IPS-11a (cell line): ENCODE results near the gene PRR3.
"Not testable (repeated sequence)": the region's sequence is repeated elsewhere in the genome, so short reads cannot be mapped to it uniquely, and the experiment has no call there.

Experiments
- H3K4me3 ChIP-seq: one replicate; pipeline ENCODE4 v1.5.1; 2013; ENCODE audit warnings: low read depth, low read length, control low read depth

Gene PRR3

DNA sequence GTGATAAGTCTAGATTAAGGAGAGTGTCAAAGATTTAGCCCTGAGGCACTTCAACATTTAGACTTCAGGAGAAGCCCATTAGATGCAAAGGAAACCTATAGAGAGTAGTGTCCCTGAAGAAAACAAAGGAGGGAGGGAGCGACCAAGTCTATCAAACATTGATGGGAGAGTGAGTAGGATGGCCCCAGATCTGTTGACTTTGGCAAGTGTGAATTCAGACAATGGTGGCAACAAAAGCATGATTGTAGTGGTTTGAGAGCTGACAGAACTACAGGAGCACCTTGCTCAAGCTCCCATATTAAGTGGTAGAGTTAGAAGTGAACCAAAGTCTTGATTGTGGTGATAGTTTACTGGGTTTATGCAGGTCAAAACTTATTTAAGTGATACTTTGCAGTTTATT lies 13.2 kb downstream of the PRR3 start:
- H3K4me3 ChIP-seq, result peak overlapping the region; percentile 96

DNA sequence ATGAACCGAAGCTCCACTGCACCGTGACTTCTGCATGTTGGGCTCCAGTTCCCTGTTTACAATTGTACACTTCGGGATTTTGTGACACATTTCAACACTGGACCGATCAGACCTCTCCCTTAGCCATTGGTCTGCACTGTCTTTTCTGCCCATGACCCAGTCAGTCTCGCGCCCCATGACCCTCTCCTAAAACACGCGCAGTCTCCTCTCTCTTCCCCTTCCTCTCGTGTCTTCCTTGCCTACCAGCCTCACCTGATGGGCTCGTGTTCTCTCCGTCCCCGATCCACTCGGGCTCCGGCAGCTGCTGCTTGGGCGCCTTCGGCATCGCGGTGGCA lies 13.6 kb downstream of the PRR3 start:
- H3K4me3 ChIP-seq, result peak overlapping the region; percentile 96

DNA sequence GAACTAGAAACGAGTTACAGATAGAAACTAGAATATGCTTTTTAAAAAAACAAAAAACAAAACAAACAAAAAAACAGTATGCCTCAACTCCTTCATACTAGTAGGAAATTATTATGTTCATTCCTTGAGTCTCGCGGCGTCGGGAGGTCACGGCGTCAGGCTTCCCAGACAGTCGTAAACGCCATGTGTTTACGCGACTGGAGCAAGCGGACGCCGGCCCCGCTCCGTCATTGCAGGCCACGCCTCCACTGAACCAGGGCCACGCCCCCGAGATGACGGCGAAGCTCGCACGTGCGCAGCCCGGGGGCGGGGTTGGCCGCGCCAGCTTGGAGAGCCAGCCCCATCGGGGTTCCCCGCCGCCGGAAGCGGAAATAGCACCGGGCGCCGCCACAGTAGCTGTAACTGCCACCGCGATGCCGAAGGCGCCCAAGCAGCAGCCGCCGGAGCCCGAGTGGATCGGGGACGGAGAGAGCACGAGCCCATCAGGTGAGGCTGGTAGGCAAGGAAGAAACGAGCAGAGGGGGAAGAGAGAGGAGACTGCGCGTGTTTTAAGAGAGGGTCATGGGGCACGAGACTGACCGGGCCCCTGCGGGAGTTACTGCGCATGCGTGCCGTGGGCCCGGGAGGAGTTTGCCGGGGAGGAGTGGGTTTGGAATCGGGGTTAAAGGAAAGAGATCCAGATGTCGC lies 14.1 kb downstream of the PRR3 start, which contains the start of gene ABCF1:
ABCF1 (plus strand) TSS at position 368 of the 687 bp plus-strand sequence; CDS start at position 414, 46 bp downstream.
- H3K4me3 ChIP-seq, result peak within 1 kb of the TSS; percentile 96

DNA sequence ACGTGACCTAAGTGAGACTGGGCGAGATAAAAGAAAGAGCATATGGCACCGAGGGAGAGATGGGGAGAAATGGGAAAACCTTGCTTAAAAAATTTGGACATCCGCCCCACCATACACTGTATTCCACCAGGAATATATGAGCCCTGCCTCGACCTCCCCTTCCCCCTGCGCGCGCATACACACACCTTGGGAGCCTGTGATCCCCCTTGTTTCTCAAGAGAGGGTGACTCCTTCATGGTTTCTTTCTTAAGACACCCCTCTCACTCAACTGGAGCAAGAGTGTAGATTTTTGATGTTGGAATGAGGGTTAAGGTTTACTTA lies 14.6 kb downstream of the PRR3 start:
- peak overlapping the region; percentile 96 for H3K4me3 ChIP-seq

DNA sequence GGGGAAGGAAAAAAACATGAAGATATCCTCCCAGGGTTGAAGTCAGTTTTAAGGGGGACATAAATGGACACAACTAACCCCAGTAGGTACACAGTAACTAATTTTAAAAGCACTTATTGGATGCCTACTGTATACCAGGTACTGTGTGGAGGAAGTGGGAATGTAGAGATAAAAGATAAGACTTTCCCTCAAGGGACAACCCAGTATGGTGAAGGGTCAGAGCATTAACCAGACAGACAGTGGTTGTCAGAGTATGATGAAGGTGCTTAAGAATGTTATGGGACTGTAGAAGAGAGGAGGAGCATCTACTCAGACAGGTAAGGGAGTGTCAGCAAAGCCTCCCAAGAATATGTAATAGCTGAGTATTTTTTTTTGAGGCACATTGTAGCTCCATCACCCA lies 15.1 kb downstream of the PRR3 start:
- peak overlapping the region; percentile 96 for H3K4me3 ChIP-seq

DNA sequence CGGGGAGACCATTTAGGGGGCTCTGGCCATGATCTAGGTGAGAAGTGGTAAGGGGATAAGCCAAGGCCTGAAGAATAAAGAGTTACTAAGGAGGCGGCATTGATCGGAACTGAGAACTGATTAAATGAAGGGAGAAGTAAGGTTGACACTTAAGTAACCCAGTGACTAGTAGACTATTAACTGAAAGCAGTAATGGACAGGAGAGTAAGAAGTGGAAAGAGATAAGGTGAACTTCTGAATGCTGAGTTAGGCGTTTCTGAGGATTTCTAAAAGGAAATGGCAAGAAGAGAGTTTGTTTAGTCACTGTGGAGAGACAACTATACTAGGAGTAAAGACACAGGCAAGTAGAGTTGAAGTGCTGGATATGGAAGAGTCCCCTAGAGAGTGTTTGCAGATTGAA lies 16.0 kb downstream of the PRR3 start:
- no peak overlapping the region for H3K4me3 ChIP-seq

DNA sequence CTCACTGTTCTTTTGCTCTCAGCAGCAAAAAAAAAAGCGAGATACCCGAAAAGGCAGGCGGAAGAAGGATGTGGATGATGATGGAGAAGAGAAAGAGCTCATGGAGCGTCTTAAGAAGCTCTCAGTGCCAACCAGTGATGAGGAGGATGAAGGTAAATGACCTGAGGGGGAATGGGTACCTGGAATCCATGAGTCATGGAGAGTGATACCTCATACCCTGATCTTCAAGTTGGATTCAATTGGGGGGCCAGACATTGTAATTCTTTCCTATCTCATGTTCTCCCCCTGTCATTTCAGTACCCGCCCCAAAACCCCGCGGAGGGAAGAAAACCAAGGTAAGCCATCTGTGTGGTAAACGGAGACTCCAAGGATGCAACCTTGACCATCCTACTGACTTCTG lies 21.0 kb downstream of the PRR3 start:
- H3K4me3 ChIP-seq, result no peak overlapping the region

DNA sequence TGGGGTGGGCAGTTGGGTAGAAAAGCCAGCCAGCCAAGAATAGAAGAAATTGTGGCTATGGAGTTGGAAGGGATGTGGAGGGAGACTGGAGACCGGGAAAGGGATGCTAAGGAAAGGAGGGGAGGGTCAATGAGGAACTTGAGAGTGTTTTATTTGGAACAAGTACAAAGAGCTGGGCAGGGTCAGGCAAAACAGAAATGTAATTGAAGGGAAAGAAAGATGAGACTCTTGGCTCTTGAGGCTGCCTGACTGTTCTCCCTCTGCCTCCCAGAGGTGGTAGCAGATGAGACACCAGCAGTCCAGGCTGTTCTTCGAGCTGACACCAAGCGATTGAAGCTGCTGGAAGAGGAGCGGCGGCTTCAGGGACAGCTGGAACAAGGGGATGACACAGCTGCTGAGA lies 26.8 kb downstream of the PRR3 start:
- no peak overlapping the region for H3K4me3 ChIP-seq

DNA sequence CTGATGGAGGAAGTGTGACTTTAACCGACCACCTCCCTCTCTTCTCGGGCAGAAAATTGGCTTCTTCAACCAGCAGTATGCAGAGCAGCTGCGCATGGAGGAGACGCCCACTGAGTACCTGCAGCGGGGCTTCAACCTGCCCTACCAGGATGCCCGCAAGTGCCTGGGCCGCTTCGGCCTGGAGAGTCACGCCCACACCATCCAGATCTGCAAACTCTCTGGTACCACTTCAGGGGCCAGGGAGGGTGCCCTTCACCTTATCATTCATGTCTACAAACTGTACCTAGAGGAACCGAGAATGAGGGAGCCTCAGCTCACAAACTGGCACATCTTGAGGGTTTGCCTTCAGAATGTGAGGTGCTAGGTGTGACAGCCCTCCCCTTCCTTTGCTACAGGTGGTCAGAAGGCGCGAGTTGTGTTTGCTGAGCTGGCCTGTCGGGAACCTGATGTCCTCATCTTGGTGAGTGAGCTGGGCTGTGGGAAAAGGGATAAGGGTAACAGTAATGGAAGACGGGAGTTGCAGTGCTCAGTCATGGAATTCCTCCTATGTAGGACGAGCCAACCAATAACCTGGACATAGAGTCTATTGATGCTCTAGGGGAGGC lies 32.8 kb downstream of the PRR3 start:
- H3K4me3 ChIP-seq, result no peak overlapping the region

DNA sequence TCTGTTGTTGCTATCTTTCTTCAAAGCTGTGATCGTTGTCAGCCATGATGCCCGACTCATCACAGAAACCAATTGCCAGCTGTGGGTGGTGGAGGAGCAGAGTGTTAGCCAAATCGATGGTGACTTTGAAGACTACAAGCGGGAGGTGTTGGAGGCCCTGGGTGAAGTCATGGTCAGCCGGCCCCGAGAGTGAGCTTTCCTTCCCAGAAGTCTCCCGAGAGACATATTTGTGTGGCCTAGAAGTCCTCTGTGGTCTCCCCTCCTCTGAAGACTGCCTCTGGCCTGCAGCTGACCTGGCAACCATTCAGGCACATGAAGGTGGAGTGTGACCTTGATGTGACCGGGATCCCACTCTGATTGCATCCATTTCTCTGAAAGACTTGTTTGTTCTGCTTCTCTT lies 33.4 kb downstream of the PRR3 start:
- H3K4me3 ChIP-seq, result no peak overlapping the region

DNA sequence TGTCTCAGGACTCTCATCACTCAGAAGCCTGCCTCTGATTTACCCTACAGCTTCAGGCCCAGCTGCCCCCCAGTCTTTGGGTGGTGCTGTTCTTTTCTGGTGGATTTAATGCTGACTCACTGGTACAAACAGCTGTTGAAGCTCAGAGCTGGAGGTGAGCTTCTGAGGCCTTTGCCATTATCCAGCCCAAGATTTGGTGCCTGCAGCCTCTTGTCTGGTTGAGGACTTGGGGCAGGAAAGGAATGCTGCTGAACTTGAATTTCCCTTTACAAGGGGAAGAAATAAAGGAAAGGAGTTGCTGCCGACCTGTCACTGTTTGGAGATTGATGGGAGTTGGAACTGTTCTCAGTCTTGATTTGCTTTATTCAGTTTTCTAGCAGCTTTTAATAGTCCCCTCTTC lies 33.9 kb downstream of the PRR3 start:
- no peak overlapping the region for H3K4me3 ChIP-seq

DNA sequence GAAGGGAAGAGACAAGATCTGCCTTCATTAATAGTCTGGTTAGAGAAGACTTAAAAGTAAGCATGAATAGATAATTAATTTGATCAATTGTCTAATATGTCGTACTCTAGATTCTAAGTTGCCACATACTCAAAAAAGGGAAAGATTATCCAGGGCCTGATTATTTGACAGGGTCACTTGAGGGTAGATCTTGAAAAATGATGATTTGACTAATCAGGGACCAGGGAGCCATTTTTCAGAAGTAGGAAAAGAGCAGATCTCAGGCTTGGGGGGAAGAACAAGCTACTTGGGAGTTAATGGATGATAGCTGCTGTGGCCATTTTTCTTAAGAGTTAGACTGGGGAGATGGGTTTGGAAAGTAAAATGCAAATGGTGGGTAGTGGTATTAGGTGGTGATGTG lies 35.2 kb downstream of the PRR3 start:
- H3K4me3 ChIP-seq, result no peak overlapping the region

DNA sequence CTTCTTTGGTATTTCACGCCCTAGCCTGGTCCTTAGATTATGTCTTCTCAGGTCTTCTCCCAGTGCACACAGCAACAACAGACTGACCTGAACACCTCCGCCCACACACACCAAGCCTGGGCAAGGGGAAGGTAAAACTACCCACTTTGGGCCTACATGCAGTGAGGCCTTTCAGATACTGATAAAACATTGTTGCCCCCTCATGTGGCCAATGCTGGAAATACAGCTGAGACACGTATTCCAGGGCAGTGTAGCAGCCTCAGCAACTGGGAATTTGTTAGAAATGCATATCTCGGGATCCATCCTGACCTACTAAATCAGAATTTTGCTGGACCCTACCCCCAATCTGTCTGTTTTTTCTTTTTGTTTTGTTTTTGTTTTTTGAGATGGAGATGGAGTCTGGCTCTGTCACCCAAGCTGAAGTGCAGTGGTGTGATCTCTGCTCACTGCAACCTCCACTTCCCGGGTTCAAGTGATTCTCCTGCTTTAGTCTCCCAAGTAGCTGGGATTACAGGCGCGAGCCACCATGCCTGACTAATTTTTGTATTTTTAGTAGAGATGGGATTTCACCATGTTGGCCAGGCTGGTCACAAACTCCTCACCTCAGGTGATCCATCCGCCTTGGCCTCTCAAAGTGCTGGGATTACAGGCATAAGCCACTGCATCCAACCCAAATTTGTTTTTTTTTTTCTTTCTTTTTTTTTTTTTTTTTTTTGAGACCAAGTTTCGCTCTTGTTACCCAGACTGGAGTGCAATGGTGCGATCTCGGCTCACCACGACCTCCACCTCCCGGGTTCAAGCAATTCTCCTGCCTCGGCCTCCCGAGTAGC lies 40.4 kb downstream of the PRR3 start:
- not testable (repeated sequence) for H3K4me3 ChIP-seq

DNA sequence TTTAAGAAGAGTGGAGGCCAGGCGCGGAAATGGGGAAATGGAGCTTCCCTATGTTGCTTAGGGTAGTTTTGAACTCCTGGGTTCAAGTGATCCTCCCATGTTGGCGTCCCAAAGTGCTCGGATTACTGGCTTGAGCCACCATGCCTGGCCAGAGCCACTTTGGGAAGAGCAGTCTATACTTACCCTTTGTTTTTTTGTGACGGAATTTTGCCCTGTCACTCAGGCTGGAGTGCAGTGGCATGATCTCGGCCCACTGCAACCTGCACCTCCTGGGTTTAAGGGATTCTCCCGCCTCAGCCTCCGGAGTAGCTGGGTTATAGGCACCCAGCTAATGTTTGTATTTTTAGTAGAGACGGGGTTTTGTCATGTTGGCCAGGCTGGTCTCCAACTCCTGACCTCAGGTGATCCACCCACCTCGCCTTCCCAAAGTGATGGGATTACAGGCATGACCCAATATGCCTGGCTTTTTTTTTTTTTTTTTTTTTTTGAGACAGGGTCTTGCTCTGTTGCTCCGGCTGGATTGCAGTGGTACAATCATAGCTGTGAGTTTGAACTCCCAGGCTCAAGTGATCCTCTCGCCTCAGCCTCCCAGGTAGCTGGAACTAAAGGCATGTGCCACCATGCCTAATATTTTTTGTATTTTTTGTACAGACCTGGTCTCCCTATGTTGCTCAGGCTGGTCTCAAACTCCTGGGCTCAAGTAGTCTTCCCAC lies 42.0 kb downstream of the PRR3 start:
- no peak overlapping the region for H3K4me3 ChIP-seq

DNA sequence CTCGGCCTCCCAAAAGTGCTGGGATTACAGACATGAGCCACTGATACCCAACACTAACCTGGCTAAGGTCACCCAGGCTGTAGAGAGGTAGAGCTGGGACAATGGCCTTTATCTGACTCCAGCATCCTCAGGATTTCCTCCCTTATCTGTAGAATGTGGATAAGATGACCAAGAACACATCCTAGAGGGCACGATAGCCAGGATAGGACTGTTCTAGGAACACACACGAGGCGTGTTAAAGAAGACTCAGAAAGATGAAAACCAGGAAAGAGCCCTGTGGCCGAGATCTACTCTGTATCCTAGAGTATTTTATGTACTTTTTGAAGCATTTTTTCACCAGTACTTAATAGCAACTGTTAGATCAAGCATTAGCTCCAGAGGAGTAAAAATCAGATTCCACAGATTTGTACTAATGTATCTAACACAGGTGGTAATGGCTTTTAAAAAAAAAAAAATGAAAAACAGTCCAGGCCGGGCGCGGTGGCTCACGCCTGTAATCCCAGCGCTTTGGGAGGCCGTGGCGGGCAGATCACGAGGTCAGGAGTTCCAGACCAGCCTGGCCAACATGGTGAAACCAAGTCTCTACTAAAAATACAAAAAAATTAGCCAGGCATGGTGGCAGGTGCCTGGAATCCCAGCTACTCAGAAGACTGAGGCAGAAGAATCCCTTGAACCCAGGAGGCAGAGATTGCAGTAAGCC lies 42.7 kb downstream of the PRR3 start:
- H3K4me3 ChIP-seq, result no peak overlapping the region

DNA sequence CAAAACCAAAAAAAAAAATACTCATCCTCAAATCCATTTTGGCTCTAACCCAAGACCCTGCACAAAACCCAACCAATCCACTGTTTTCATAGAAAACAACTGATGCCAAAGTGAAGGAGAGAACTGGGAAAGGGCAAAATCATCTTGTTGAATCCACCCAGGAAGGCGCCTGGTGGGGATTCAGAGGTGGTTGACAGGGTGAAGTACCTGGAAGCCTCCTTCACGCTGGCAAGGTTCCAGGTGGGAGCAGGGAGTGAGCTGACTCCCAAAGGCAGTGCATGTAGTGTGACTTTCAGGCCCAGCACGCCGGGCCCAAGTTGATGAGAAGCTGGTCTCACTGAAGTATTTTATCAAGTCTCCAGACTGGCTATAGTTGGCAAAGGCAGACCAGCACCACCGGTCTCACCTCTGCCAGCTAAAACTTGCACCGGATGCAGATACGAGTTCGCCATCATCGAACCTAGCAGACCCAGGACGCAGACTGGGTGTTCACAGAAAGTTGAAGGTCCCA lies 43.4 kb downstream of the PRR3 start:
- H3K4me3 ChIP-seq, result no peak overlapping the region

DNA sequence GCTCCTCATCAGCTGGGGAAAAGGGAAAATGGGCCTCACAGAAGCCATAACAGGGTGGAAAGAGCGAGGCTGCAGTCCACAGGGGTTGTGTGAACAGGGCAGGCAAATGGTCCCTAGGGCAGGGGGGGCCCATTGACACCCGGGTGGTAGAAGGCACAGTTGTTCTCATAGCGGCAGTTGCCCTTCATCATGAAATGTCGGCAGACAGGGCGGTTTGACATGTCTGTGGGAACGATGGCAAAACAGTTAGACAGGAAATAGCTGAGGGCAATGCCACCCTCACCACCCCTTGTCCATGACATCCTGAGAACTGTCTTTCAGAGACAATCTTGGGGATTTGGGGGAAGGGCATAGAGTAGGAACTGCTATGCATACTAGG lies 44.3 kb downstream of the PRR3 start:
- H3K4me3 ChIP-seq, result no peak overlapping the region

DNA sequence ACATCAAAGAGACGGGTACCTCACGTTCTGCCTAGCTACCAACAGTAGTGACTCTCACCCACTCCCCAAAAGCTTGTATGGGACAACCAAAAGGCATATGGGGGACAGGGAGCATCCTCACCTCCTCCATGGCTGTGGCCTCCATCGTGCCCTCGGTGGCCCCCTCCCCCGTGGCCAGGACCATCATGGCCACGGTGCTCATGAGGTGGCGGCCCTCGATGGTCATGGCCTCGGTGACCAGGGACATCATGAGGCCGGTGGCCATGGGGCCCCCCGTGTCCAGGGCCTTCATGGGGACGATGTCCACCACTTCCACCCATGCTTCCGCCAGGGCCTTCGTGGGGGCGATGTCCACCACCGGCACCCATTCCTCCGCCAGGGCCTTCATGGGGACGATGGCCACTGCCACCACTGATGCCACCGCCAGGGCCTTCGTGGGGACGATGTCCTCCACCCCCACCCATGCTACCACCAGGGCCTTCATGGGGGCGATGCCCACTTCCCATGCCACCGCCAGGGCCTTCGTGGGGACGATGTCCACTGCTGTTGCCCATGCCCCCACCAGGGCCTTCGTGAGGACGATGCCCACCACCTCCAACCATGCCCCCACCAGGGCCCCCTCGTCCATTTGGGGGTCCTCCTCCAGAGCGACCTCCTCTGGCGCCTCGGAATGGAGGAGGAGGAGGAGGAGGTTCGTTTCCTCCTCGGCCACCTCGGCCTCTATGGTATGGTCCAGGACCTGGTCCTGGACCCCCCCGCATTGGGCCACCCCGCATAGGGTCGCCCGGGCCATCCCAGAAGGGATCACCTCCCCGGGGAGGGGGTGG lies 44.9 kb downstream of the PRR3 start:
- H3K4me3 ChIP-seq, result no peak overlapping the region

DNA sequence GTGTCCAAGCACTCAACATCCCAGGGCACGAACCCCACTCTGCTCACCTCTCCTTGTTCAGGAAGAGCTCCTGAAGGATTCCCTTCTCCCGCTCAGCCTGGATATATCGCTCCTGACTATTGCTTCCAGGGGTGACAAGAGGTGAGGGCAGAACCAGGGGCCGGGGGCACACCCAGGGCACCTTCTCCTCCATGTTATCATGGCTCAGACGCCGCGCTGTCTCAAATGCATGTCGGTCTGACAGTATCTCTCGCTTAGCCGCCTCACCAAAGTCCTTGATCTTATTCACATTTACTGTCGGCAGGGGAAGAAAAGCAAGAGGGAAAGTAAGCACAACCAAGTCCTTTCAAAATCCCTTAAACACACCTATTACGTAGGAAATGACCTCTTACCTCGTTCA lies 46.9 kb downstream of the PRR3 start:
- no peak overlapping the region for H3K4me3 ChIP-seq

DNA sequence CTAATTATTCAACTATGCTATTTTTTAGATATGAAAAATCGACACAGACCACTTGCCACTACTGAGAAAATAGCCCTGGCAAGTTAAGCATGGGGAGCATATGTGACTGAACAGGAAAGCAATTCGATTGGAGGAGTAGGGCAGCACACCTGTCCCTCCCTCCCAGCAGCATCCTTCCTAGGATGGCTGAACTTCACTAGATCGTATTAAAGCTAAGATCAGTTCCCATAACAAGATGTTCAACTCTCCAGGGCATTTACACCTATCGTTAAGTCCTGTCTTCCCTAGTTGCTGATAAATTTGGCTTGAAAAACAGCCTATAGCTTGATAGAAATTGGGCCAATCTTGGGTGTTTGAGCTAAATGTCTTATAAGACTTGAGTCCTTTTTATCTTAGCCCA lies 53.0 kb downstream of the PRR3 start:
- H3K4me3 ChIP-seq, result no peak overlapping the region
